ENCODE measurements around the gene TPPP2. TPM values are rescaled to one million over a fixed set of nuclear protein-coding genes. Genes with fewer than 3 reads are reported as not detected.

Gene TPPP2
- total RNA-seq, 1 donor from 2014 or later = not detected

- TF ChIP-seq, protein P1, sequence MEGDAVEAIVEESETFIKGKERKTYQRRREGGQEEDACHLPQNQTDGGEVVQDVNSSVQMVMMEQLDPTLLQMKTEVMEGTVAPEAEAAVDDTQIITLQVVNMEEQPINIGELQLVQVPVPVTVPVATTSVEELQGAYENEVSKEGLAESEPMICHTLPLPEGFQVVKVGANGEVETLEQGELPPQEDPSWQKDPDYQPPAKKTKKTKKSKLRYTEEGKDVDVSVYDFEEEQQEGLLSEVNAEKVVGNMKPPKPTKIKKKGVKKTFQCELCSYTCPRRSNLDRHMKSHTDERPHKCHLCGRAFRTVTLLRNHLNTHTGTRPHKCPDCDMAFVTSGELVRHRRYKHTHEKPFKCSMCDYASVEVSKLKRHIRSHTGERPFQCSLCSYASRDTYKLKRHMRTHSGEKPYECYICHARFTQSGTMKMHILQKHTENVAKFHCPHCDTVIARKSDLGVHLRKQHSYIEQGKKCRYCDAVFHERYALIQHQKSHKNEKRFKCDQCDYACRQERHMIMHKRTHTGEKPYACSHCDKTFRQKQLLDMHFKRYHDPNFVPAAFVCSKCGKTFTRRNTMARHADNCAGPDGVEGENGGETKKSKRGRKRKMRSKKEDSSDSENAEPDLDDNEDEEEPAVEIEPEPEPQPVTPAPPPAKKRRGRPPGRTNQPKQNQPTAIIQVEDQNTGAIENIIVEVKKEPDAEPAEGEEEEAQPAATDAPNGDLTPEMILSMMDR (IDR thresholded peaks at IDR 0.05) = no peak
- H3K27ac Mint-ChIP-seq (ENCODE audit: unreplicated experiment) = no peak overlapping the region
Measured at GRCh38 chr14:21025371-21026273, 4.4 kb upstream of the TPPP2 start.

GRCh38 chr14:21026274-21026987 lies 3.6 kb upstream of the TPPP2 start:
- peaks cover 10% of the 10 kb centered on the region for H3K4me1 Mint-ChIP-seq (ENCODE audit: low read depth)
- TF ChIP-seq, protein P1 (IDR thresholded peaks at IDR 0.05) = no peak
- H3K27me3 Mint-ChIP-seq (ENCODE audit: low read depth) = peaks cover 12% of the 10 kb centered on the region
- H3K36me3 Mint-ChIP-seq (ENCODE audit: low read depth) = no peaks in the 10 kb centered on the region
- DNase-seq (ENCODE audit: low spot score) = no peak
- no peaks in the 10 kb centered on the region for H3K9me3 Mint-ChIP-seq (ENCODE audit: low read depth)
- no peak overlapping the region for H3K4me3 Mint-ChIP-seq (ENCODE audit: unreplicated experiment)
- no peak overlapping the region for H3K27ac Mint-ChIP-seq (ENCODE audit: unreplicated experiment)

More at GRCh38 chr14:21025371-21026273, 4.4 kb upstream of the TPPP2 start:
- peak overlapping the region; percentile 80 for H3K4me3 Mint-ChIP-seq (ENCODE audit: unreplicated experiment)
- no peaks in the 10 kb centered on the region for H3K36me3 Mint-ChIP-seq (ENCODE audit: low read depth)
- H3K9me3 Mint-ChIP-seq (ENCODE audit: low read depth) = no peaks in the 10 kb centered on the region
- peaks cover 10% of the 10 kb centered on the region for H3K4me1 Mint-ChIP-seq (ENCODE audit: low read depth)
- H3K27me3 Mint-ChIP-seq (ENCODE audit: low read depth) = peaks cover 12% of the 10 kb centered on the region
- DNase-seq (ENCODE audit: low spot score) = no peak

- Mint-ChIP-seq H3K36me3 (ENCODE audit: low read depth) (no peaks in the 10 kb centered on the region), H3K27me3 (ENCODE audit: low read depth) (peaks cover 17% of the 10 kb centered on the region), H3K9me3 (ENCODE audit: low read depth) (no peaks in the 10 kb centered on the region), H3K4me1 (ENCODE audit: low read depth) (peaks cover 10% of the 10 kb centered on the region), H3K4me3 (ENCODE audit: unreplicated experiment) (no peak overlapping the region), H3K27ac (ENCODE audit: unreplicated experiment) (no peak overlapping the region)
- no peak for DNase-seq (ENCODE audit: low spot score)
- TF ChIP-seq, protein P1 (IDR thresholded peaks at IDR 0.05) = no peak
Measured at GRCh38 chr14:21026988-21027315, 3.1 kb upstream of the TPPP2 start.

DNA sequence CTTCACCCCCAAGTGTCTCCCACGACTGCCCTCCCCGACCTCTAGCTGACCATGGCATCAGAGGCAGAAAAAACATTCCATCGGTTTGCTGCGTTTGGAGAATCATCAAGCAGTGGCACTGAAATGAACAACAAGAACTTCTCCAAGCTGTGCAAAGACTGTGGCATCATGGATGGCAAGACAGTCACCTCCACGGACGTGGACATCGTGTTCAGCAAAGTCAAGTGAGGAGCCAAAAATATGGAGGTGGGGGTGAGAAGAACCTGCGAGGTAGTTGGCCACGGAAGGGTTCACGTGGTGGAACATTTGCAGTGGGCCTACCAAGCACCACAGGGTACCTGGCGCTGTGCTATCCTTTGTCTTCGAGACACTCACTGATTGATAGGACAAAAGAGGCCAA lies 514 bp downstream of the TPPP2 start:
- Mint-ChIP-seq H3K27ac (ENCODE audit: unreplicated experiment) (no peak overlapping the region), H3K36me3 (ENCODE audit: low read depth) (no peaks in the 10 kb centered on the region), H3K4me3 (ENCODE audit: unreplicated experiment) (no peak overlapping the region), H3K9me3 (ENCODE audit: low read depth) (no peaks in the 10 kb centered on the region), H3K27me3 (ENCODE audit: low read depth) (peaks cover 12% of the 10 kb centered on the region), H3K4me1 (ENCODE audit: low read depth) (peaks cover 3% of the 10 kb centered on the region)
- TF ChIP-seq, protein P1 (IDR thresholded peaks at IDR 0.05) = no peak
- no peak for DNase-seq (ENCODE audit: low spot score)

DNA sequence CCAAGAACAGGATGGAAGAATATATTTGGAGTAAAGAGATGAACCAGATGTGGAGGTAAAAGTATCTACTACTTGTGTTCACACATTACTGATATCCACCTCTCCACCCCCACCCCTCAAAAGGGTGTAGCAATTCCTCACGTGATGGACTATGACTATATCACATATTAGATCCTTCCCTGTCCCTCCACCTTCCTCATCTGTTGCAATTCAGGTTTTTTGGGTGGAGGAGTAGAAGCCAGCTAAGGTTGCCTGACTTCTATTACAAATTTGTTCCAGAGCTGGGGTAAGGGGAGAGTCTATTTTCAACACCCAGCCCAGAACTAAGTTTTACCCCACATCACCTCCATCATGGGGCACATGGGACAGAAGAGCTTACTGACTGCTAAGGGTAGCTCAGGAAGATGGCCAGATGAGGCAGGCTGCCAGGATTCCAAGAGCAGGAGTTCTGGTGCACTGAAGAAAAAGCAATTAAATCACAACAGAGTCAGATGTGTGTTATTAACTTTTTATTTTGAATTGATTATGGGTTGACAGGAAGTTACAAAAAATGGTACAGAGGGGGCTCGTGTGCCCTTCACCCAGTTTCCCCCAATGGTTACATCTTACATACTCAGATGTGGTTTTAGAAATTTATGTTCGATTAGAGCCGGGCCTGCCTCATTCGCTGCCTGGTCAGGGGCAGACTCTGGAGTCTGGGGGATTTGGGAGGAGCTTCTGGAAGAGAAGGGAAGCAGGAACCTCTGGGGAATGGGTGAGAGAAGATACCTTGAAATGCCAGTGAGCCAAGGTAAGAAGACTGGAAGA lies 2.5 kb downstream of the TPPP2 start:
- DNase-seq (ENCODE audit: low spot score) = no peak
- H3K36me3 Mint-ChIP-seq (ENCODE audit: low read depth) = no peaks in the 10 kb centered on the region
- TF ChIP-seq, protein P1 (IDR thresholded peaks at IDR 0.05) = no peak
- H3K27ac Mint-ChIP-seq (ENCODE audit: unreplicated experiment) = no peak overlapping the region
- H3K4me1 Mint-ChIP-seq (ENCODE audit: low read depth) = no peaks in the 10 kb centered on the region
- H3K27me3 Mint-ChIP-seq (ENCODE audit: low read depth) = peaks cover 12% of the 10 kb centered on the region
- H3K4me3 Mint-ChIP-seq (ENCODE audit: unreplicated experiment) = no peak overlapping the region
- no peaks in the 10 kb centered on the region for H3K9me3 Mint-ChIP-seq (ENCODE audit: low read depth)

Data from chondrocyte (in vitro differentiated cells).